GM18951 (cell line): ENCODE results near the gene NECTIN1.

Source experiments
- POLR2A ChIP-seq: IDR thresholded peaks from 4 replicates; pipeline ENCODE4 v1.6.1; 2011; ENCODE audit warnings: mild to moderate bottlenecking; ENCODE audit not compliant: insufficient read length, insufficient read depth; ENCODE audit errors: extremely low read depth
- in situ Hi-C: fragments of 300-500 bp; cut with MboI; formaldehyde crosslinking; loops from one replicate; pipeline ENCODE4 v1.12.0; 2022; ENCODE audit warnings: low sequenced_read_pairs, mixed read lengths, inconsistent platforms; ENCODE audit not compliant: unreplicated experiment

The NECTIN1 gene

GRCh38 chr11:119618208-119618909, 110.6 kb downstream of the NECTIN1 start:
- no peak for TF ChIP-seq POLR2A

GRCh38 chr11:119617340-119617713, 111.7 kb downstream of the NECTIN1 start:
- in situ Hi-C loops, result no loop called here
- no peak for TF ChIP-seq POLR2A

More at GRCh38 chr11:119618208-119618909, 110.6 kb downstream of the NECTIN1 start:
- in situ Hi-C loops, result no loop called here

- in situ Hi-C loops, result no loop called here
- TF ChIP-seq POLR2A, result no peak
Measured at GRCh38 chr11:119616586-119617339, 112.2 kb downstream of the NECTIN1 start.

GRCh38 chr11:119615882-119616196, 113.2 kb downstream of the NECTIN1 start:
- in situ Hi-C loops, result no loop called here
- TF ChIP-seq POLR2A, result no peak

- TF ChIP-seq POLR2A, result no peak
- in situ Hi-C loops, result no loop called here
Measured at GRCh38 chr11:119615003-119615881, 113.8 kb downstream of the NECTIN1 start.

GRCh38 chr11:119614222-119615002, 114.6 kb downstream of the NECTIN1 start:
- in situ Hi-C loops, result no loop called here
- TF ChIP-seq POLR2A, result no peak

GRCh38 chr11:119612814-119613213, 116.2 kb downstream of the NECTIN1 start:
- TF ChIP-seq POLR2A, result no peak
- in situ Hi-C loops, result no loop called here

GRCh38 chr11:119610836-119611426, 118.1 kb downstream of the NECTIN1 start:
- no peak for TF ChIP-seq POLR2A
- in situ Hi-C loops, result no loop called here

- TF ChIP-seq POLR2A, result no peak
- in situ Hi-C loops, result no loop called here
Measured at GRCh38 chr11:119608781-119609180, 120.2 kb downstream of the NECTIN1 start.

- in situ Hi-C loops, result no loop called here
Measured at GRCh38 chr11:119608201-119608600, 120.8 kb downstream of the NECTIN1 start.

GRCh38 chr11:119607726-119608125, 121.3 kb downstream of the NECTIN1 start:
- in situ Hi-C loops, result no loop called here
- no peak for TF ChIP-seq POLR2A

More at GRCh38 chr11:119608201-119608600, 120.8 kb downstream of the NECTIN1 start:
- TF ChIP-seq POLR2A, result no peak

- in situ Hi-C loops, result no loop called here
- no peak for TF ChIP-seq POLR2A
Measured at GRCh38 chr11:119605137-119605665, 123.8 kb downstream of the NECTIN1 start.

- in situ Hi-C loops, result no loop called here
- no peak for TF ChIP-seq POLR2A
Measured at GRCh38 chr11:119602745-119603373, 126.1 kb downstream of the NECTIN1 start.
